Stimulated activated CD8-positive, alpha-beta memory T cell treated with anti-CD3 and anti-CD28 coated beads, Interleukin-15, amount 100 ng/mL, for 48 hours (primary cell): ENCODE data around the gene DENND1B.
"Not testable (repeated sequence)": the region's sequence is repeated elsewhere in the genome, so short reads cannot be mapped to it uniquely, and the experiment has no call there.

Experiments used
- DNase-seq, 2 donors: peaks; one replicate each; pipeline ENCODE4 v3.0.0-alpha.2; 2020; ENCODE audit warnings: low read depth in 2 of 2

Gene DENND1B

GRCh38 chr1:197557302-197557701 is 218.0 kb downstream of the DENND1B start:
- no peak for DNase-seq

- DNase-seq, result no peak
Measured at GRCh38 chr1:197553281-197553680, 222.0 kb downstream of the DENND1B start.

GRCh38 chr1:197546989-197547388 is 228.3 kb downstream of the DENND1B start:
- no peak for DNase-seq

GRCh38 chr1:197544553-197544952 is 230.7 kb downstream of the DENND1B start:
- DNase-seq, result no peak

- no peak for DNase-seq
Measured at GRCh38 chr1:197544130-197544529, 231.2 kb downstream of the DENND1B start.

GRCh38 chr1:197541411-197541810 is 233.9 kb downstream of the DENND1B start:
- DNase-seq, result no peak

GRCh38 chr1:197526736-197527371 is 248.4 kb downstream of the DENND1B start:
- DNase-seq, result no peak

GRCh38 chr1:197521118-197521739 is 254.1 kb downstream of the DENND1B start:
- no peak for DNase-seq

GRCh38 chr1:197519741-197520334 is 255.4 kb downstream of the DENND1B start:
- DNase-seq, result no peak

- no peak for DNase-seq
Measured at GRCh38 chr1:197515421-197515820, 259.9 kb downstream of the DENND1B start.

GRCh38 chr1:197510691-197511378 is 264.4 kb downstream of the DENND1B start:
- DNase-seq, result no peak

GRCh38 chr1:197496722-197497121 is 278.6 kb downstream of the DENND1B start:
- DNase-seq, result no peak

GRCh38 chr1:197491505-197491904 is 283.8 kb downstream of the DENND1B start:
- not testable (repeated sequence) for DNase-seq

- no peak for DNase-seq
Measured at GRCh38 chr1:197486946-197487345, 288.3 kb downstream of the DENND1B start.

GRCh38 chr1:197485790-197486189 is 289.5 kb downstream of the DENND1B start:
- no peak for DNase-seq

GRCh38 chr1:197481101-197481500 is 294.2 kb downstream of the DENND1B start:
- peak in 1 of 2 donors; percentile 1 for DNase-seq

- DNase-seq, result no peak
Measured at GRCh38 chr1:197480446-197480845, 294.8 kb downstream of the DENND1B start.

GRCh38 chr1:197472141-197472540 is 303.1 kb downstream of the DENND1B start:
- no peak for DNase-seq

GRCh38 chr1:197471248-197471985 is 303.9 kb downstream of the DENND1B start:
- no peak for DNase-seq

- DNase-seq, result no peak
Measured at GRCh38 chr1:197470330-197470729, 304.9 kb downstream of the DENND1B start.

GRCh38 chr1:197469620-197470210 is 305.6 kb downstream of the DENND1B start:
- no peak for DNase-seq
